GM10266 (cell line): ENCODE measurements around the gene CUL3.

ENCODE experiments used
- DNase-seq: peaks from one replicate; pipeline ENCODE4 v3.0.0; 2012; ENCODE audit errors: extremely low spot score
- CTCF ChIP-seq: IDR thresholded peaks from 2 replicates; pipeline ENCODE4 v1.5.1; 2012; ENCODE audit warnings: mild to moderate bottlenecking, low read depth; ENCODE audit not compliant: control insufficient read depth, insufficient read depth; ENCODE audit errors: missing control alignments

The CUL3 gene

DNA sequence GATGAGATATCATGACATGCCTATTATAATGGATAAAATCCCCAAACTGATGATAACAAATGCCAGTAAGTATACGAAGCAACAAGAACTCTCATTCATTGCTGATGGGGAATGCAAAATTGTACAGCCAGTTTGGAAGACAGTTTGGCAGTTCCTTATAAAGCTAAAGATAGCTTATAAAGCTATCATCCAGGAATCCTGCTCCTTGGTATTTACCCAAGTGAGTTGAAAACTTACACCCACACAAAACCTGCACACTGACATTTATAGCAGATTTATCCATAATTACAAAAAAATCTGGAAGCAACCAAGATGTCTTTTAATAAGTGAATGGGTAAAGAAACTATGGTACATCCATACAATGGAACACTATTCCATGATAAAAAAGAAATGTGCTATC, 123.8 kb downstream of the CUL3 start:
- no peak for TF ChIP-seq CTCF
- no peak for DNase-seq

- no peak for DNase-seq
Observed at GRCh38 chr2:224457408-224458096, 127.6 kb downstream of the CUL3 start.

GRCh38 chr2:224453892-224454291, 131.3 kb downstream of the CUL3 start:
- no peak for DNase-seq
- no peak for TF ChIP-seq CTCF

More at GRCh38 chr2:224457408-224458096, 127.6 kb downstream of the CUL3 start:
- no peak for TF ChIP-seq CTCF

- peak; percentile 48 for TF ChIP-seq CTCF
- DNase-seq: peak; percentile 40
Observed at GRCh38 chr2:224449212-224450147, 135.7 kb downstream of the CUL3 start.

GRCh38 chr2:224448236-224448635, 136.9 kb downstream of the CUL3 start:
- TF ChIP-seq CTCF: no peak
- no peak for DNase-seq

GRCh38 chr2:224444783-224445182, 140.4 kb downstream of the CUL3 start:
- DNase-seq: no peak

More at GRCh38 chr2:224444783-224445182, 140.4 kb downstream of the CUL3 start:
- no peak for TF ChIP-seq CTCF
